Midbrain (tissue), 1 donor: ENCODE measurements around the gene C3AR1.
A peak's percentile ranks its signal among the peaks of the same experiment; 100 is the strongest.
"Not testable (repeated sequence)": the region's sequence is repeated elsewhere in the genome, so short reads cannot be mapped to it uniquely, and the experiment has no call there.

Source experiments
- DNase-seq: peaks from one replicate; lab custom pipeline; 2025; lab: John Stamatoyannopoulos, UW

C3AR1 gene

GRCh38 chr12:8057839-8058238 is 8.3 kb downstream of the C3AR1 start:
- DNase-seq = no peak

- DNase-seq = no peak
Measured at GRCh38 chr12:8057306-8057705, 8.9 kb downstream of the C3AR1 start.

GRCh38 chr12:8054816-8055215 is 11.3 kb downstream of the C3AR1 start:
- no peak for DNase-seq

GRCh38 chr12:8052679-8053078 is 13.5 kb downstream of the C3AR1 start:
- DNase-seq = peak; percentile 11

GRCh38 chr12:8050600-8051250 is 15.4 kb downstream of the C3AR1 start:
- DNase-seq = no peak

GRCh38 chr12:8048906-8049305 is 17.3 kb downstream of the C3AR1 start:
- no peak for DNase-seq

- DNase-seq = no peak
Measured at GRCh38 chr12:8047842-8048241, 18.3 kb downstream of the C3AR1 start.

- DNase-seq = peak; percentile 63
Measured at GRCh38 chr12:8045952-8046944, 19.9 kb downstream of the C3AR1 start.

- no peak for DNase-seq
Measured at GRCh38 chr12:8040791-8041190, 25.4 kb downstream of the C3AR1 start.

- DNase-seq = no peak
Measured at GRCh38 chr12:8038659-8039114, 27.5 kb downstream of the C3AR1 start.

- no peak for DNase-seq
Measured at GRCh38 chr12:8037947-8038346, 28.2 kb downstream of the C3AR1 start.

- DNase-seq = no peak
Measured at GRCh38 chr12:8037046-8037663, 29.0 kb downstream of the C3AR1 start.

GRCh38 chr12:8036346-8036745 is 29.8 kb downstream of the C3AR1 start:
- no peak for DNase-seq

- DNase-seq = no peak
Measured at GRCh38 chr12:8035440-8036010, 30.6 kb downstream of the C3AR1 start.

GRCh38 chr12:8034802-8035201 is 31.4 kb downstream of the C3AR1 start:
- no peak for DNase-seq

- peak; percentile 14 for DNase-seq
Measured at GRCh38 chr12:8033153-8034044, 32.8 kb downstream of the C3AR1 start.

- DNase-seq = peak; percentile 74
Measured at GRCh38 chr12:8032242-8033152, 33.7 kb downstream of the C3AR1 start, which contains the start of gene FOXJ2. TSS of gene FOXJ2 (plus strand) at chr12:8032716. CDS start at chr12:8039833, 7,117 bp downstream.

GRCh38 chr12:8031872-8032241 is 34.3 kb downstream of the C3AR1 start:
- peak; percentile 39 for DNase-seq

GRCh38 chr12:8031017-8031416 is 35.1 kb downstream of the C3AR1 start:
- DNase-seq = not testable (repeated sequence)

GRCh38 chr12:8030189-8030588 is 36.0 kb downstream of the C3AR1 start:
- DNase-seq = no peak
